GM19463 (cell line): ENCODE measurements around the gene WDR90.

Source experiments
- ATAC-seq: cut with Tn5 transposase; IDR thresholded peaks from one replicate; pipeline ENCODE4 v1.9.1; 2021; ENCODE audit warnings: mild to moderate bottlenecking, moderate library complexity; ENCODE audit not compliant: unreplicated experiment

Gene WDR90

GRCh38 chr16:658679-659571 is 9.8 kb downstream of the WDR90 start:
- ATAC-seq: no peak

GRCh38 chr16:659618-660017 is 10.5 kb downstream of the WDR90 start:
- no peak for ATAC-seq

GRCh38 chr16:660132-660458 is 10.9 kb downstream of the WDR90 start:
- no peak for ATAC-seq

GRCh38 chr16:660459-661183 is 11.5 kb downstream of the WDR90 start:
- peak; percentile 78 for ATAC-seq

GRCh38 chr16:661184-661821 is 12.1 kb downstream of the WDR90 start:
- ATAC-seq: no peak

- ATAC-seq: no peak
These were observed 12.9 kb downstream of the WDR90 start for GRCh38 chr16:662095-662494.

- ATAC-seq: no peak
These were observed 13.4 kb downstream of the WDR90 start for GRCh38 chr16:662597-662996.

- no peak for ATAC-seq
These were observed 17.4 kb downstream of the WDR90 start for GRCh38 chr16:666572-666971.

- ATAC-seq: no peak
These were observed 18.1 kb downstream of the WDR90 start for GRCh38 chr16:667113-667779.

GRCh38 chr16:667780-668518 is 18.8 kb downstream of the WDR90 start, which contains the start of gene RHOT2:
RHOT2 (plus strand) TSS chr16:668132; CDS start chr16:668200, 68 bp downstream.
- ATAC-seq: peak; percentile 92

- no peak for ATAC-seq
These were observed 19.5 kb downstream of the WDR90 start for GRCh38 chr16:668519-669171.

- no peak for ATAC-seq
These were observed 20.5 kb downstream of the WDR90 start for GRCh38 chr16:669666-670065.

GRCh38 chr16:670485-671352 is 21.6 kb downstream of the WDR90 start:
- no peak for ATAC-seq

- ATAC-seq: no peak
These were observed 22.4 kb downstream of the WDR90 start for GRCh38 chr16:671353-672131.

GRCh38 chr16:672371-672770 is 23.2 kb downstream of the WDR90 start:
- no peak for ATAC-seq

- no peak for ATAC-seq
These were observed 23.7 kb downstream of the WDR90 start for GRCh38 chr16:672851-673250.

GRCh38 chr16:673399-673991 is 24.3 kb downstream of the WDR90 start:
- no peak for ATAC-seq
